ENCODE measurements around the gene LASP1. TPM values are rescaled to one million over a fixed set of nuclear protein-coding genes. Genes with fewer than 3 reads are reported as not detected.

Gene LASP1
- polyA plus RNA-seq, 1 donor from 2014 or later, result 56.3 TPM

DNA sequence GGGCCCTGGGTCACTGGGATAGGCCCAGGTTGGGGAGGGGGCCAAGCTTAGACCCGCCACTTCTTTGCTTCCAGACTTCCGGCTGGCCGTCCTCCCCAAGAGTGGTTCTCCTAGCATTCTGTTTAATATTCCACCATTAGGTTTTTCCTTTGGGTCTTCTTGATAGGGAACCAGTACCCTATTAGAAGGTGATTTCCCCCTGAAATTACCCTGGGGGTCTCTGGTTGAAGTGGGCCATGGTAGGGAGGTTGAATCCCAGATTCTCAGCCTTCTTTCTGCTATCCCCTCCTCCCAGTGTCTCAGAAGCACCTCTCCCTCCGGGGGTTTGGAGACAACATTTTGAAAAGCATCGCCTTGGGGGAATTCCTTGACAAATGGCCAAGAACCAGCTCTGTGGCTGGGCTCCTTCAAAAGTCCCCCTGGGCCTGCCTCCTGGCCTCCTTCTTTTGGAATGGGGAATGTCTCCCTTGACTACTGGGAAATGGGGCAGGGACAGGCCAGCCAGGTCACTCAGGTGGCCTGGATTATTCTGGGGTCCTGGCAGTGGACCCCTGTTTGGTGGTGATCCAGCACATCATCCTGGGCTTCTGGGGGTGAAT is 5.7 kb downstream of the LASP1 start:
- H3K79me2 ChIP-seq (replicated peaks; ENCODE audit: insufficient read depth, low read length), result peaks cover 68% of the 10 kb centered on the region
- no peak for TF ChIP-seq EZH2 (IDR thresholded peaks at IDR 0.05; ENCODE audit: borderline replicate concordance, insufficient read depth, low read length, poor library complexity, severe bottlenecking)
- TF ChIP-seq POLR2AphosphoS5 (IDR thresholded peaks at IDR 0.05), result no peak
- no peak for TF ChIP-seq RAD21 (conservative IDR thresholded peaks at IDR 0.05)
- TF ChIP-seq, protein P1, sequence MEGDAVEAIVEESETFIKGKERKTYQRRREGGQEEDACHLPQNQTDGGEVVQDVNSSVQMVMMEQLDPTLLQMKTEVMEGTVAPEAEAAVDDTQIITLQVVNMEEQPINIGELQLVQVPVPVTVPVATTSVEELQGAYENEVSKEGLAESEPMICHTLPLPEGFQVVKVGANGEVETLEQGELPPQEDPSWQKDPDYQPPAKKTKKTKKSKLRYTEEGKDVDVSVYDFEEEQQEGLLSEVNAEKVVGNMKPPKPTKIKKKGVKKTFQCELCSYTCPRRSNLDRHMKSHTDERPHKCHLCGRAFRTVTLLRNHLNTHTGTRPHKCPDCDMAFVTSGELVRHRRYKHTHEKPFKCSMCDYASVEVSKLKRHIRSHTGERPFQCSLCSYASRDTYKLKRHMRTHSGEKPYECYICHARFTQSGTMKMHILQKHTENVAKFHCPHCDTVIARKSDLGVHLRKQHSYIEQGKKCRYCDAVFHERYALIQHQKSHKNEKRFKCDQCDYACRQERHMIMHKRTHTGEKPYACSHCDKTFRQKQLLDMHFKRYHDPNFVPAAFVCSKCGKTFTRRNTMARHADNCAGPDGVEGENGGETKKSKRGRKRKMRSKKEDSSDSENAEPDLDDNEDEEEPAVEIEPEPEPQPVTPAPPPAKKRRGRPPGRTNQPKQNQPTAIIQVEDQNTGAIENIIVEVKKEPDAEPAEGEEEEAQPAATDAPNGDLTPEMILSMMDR (IDR thresholded peaks at IDR 0.05; ENCODE audit: poor library complexity, severe bottlenecking), result no peak
- H3K36me3 ChIP-seq (ENCODE audit: insufficient read depth, low read length), result no peaks in the 10 kb centered on the region
- H3K27me3 ChIP-seq (ENCODE audit: insufficient read depth, low read depth, low read length), result no peaks in the 10 kb centered on the region
- no peak overlapping the region for H3K4me2 ChIP-seq (ENCODE audit: low read length)
- H3K4me3 ChIP-seq (ENCODE audit: low read length), result no peak overlapping the region
- no peak overlapping the region for H3K9ac ChIP-seq (ENCODE audit: low read length)
- no peak overlapping the region for H3K27ac ChIP-seq (ENCODE audit: low read length)
- H4K20me1 ChIP-seq (ENCODE audit: insufficient read depth), result peaks cover 4% of the 10 kb centered on the region
- H3K9me3 ChIP-seq (ENCODE audit: low read length), result no peaks in the 10 kb centered on the region
- no peaks in the 10 kb centered on the region for H3K9me2 ChIP-seq (ENCODE audit: insufficient read depth, low read length)
- no peak overlapping the region for H2AFZ ChIP-seq (ENCODE audit: low read depth, low read length)
- no peaks in the 10 kb centered on the region for H3F3A ChIP-seq (ENCODE audit: insufficient read depth, low read length, poor library complexity, severe bottlenecking)

DNA sequence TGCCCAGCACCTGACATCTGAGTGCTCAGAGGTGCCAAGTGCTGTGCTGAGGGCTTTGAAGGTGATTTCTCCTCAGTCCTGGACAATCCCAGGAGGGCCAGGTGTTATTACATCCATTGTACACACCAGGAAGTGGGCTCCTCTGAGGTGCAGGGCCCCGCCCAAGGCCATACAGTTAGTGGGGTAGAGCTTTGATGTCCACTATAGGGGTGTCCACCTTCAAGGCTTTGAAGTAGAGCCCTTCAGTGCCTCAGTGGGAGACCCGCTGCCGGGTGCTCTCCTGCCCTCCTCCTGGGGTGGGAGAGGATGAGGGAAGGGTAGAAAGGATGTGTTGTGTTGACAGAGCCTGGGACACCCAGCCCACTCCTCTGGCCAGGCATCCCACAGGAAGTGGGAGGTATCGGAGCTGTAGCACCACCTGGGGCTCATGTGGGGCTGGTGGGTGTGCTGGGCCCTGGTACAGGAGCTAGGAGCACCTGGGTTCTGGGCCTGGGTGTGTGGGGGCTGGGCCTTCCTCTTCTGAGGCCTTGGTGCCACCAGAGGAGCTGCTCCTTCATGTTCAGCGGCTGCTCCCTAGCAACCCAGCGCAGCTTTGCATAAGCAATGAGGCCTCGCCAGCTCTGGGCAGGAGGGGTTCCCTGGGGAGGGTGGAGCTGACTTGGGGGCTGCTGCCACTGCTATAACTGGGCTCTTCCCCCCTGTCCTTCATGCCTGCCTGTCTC is 7.4 kb downstream of the LASP1 start:
- Histone ChIP-seq H3K4me3 (ENCODE audit: low read length) (peak overlapping the region; percentile 53), H3K9me2 (ENCODE audit: insufficient read depth, low read length) (no peaks in the 10 kb centered on the region), H2AFZ (ENCODE audit: low read depth, low read length) (no peak overlapping the region), H3K27me3 (ENCODE audit: insufficient read depth, low read depth, low read length) (no peaks in the 10 kb centered on the region), H3K9ac (ENCODE audit: low read length) (peak overlapping the region; percentile 20), H3K9me3 (ENCODE audit: low read length) (no peaks in the 10 kb centered on the region), H4K20me1 (ENCODE audit: insufficient read depth) (peaks cover 1% of the 10 kb centered on the region), H3F3A (ENCODE audit: insufficient read depth, low read length, poor library complexity, severe bottlenecking) (no peaks in the 10 kb centered on the region), H3K79me2 (replicated peaks; ENCODE audit: insufficient read depth, low read length) (peaks cover 52% of the 10 kb centered on the region), H3K36me3 (ENCODE audit: insufficient read depth, low read length) (no peaks in the 10 kb centered on the region), H3K27ac (ENCODE audit: low read length) (peak overlapping the region; percentile 34), H3K4me2 (ENCODE audit: low read length) (peak overlapping the region; percentile 19)
- TF ChIP-seq EP300 (conservative IDR thresholded peaks at IDR 0.05; ENCODE audit: poor library complexity, severe bottlenecking), result no peak
- no peak for TF ChIP-seq EZH2 (IDR thresholded peaks at IDR 0.05; ENCODE audit: borderline replicate concordance, insufficient read depth, low read length, poor library complexity, severe bottlenecking)
- TF ChIP-seq MXI1 (conservative IDR thresholded peaks at IDR 0.05; ENCODE audit: poor library complexity, severe bottlenecking), result no peak
- no peak for TF ChIP-seq POLR2AphosphoS5 (IDR thresholded peaks at IDR 0.05)
- TF ChIP-seq TAF1 (IDR thresholded peaks at IDR 0.05; ENCODE audit: low read depth), result no peak
- TF ChIP-seq, protein P2, sequence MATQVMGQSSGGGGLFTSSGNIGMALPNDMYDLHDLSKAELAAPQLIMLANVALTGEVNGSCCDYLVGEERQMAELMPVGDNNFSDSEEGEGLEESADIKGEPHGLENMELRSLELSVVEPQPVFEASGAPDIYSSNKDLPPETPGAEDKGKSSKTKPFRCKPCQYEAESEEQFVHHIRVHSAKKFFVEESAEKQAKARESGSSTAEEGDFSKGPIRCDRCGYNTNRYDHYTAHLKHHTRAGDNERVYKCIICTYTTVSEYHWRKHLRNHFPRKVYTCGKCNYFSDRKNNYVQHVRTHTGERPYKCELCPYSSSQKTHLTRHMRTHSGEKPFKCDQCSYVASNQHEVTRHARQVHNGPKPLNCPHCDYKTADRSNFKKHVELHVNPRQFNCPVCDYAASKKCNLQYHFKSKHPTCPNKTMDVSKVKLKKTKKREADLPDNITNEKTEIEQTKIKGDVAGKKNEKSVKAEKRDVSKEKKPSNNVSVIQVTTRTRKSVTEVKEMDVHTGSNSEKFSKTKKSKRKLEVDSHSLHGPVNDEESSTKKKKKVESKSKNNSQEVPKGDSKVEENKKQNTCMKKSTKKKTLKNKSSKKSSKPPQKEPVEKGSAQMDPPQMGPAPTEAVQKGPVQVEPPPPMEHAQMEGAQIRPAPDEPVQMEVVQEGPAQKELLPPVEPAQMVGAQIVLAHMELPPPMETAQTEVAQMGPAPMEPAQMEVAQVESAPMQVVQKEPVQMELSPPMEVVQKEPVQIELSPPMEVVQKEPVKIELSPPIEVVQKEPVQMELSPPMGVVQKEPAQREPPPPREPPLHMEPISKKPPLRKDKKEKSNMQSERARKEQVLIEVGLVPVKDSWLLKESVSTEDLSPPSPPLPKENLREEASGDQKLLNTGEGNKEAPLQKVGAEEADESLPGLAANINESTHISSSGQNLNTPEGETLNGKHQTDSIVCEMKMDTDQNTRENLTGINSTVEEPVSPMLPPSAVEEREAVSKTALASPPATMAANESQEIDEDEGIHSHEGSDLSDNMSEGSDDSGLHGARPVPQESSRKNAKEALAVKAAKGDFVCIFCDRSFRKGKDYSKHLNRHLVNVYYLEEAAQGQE (IDR thresholded peaks at IDR 0.05; ENCODE audit: borderline replicate concordance), result no peak
- no peak for TF ChIP-seq RAD21 (conservative IDR thresholded peaks at IDR 0.05)
- no peak for TF ChIP-seq SMC3 (conservative IDR thresholded peaks at IDR 0.05; ENCODE audit: poor library complexity)
- TF ChIP-seq, protein P1 (IDR thresholded peaks at IDR 0.05; ENCODE audit: poor library complexity, severe bottlenecking), result no peak

Measured in neural cell (in vitro differentiated cells).